ENCODE results near the gene ARHGEF10L. TPM values are rescaled to one million over a fixed set of nuclear protein-coding genes. Genes with fewer than 3 reads are reported as not detected.

The ARHGEF10L gene
- total RNA-seq, 2 donors from 2014 or later: 81.4 to 93.1 TPM

- whole genome bisulfite sequencing, 2 donors: 72 to 78% methylated on average over 6 of the region's 6 CpGs
- no peaks in the 10 kb centered on the region for H3K36me3 ChIP-seq (replicated peaks in 1 of 2; ENCODE audit: insufficient read depth in 1 of 2, low read depth in 2 of 2)
- H3K27ac ChIP-seq: peak overlapping the region in 1 of 4 donors; percentile 23
- no peak for DNase-seq
- intact Hi-C loops (cut with DNase I): no loop called here
- peaks cover 16% of the 10 kb centered on the region for H3K4me1 ChIP-seq
- ATAC-seq: no peak
- H3K27me3 ChIP-seq: no peaks in the 10 kb centered on the region
- no peaks in the 10 kb centered on the region for H3K9me3 ChIP-seq
- TF ChIP-seq CTCF (IDR thresholded peaks at IDR 0.05): no peak
- no peak overlapping the region for H3K4me3 ChIP-seq
Observed at GRCh38 chr1:17544776-17545350, 5.4 kb downstream of the ARHGEF10L start.

- TF ChIP-seq CTCF (IDR thresholded peaks at IDR 0.05): no peak
- no peak for TF ChIP-seq POLR2A (IDR thresholded peaks at IDR 0.05)
- peaks cover 19% of the 10 kb centered on the region for H3K4me1 ChIP-seq
- no peak overlapping the region for H3K4me3 ChIP-seq
- no peaks in the 10 kb centered on the region for H3K27me3 ChIP-seq
- DNase-seq (no peak), ATAC-seq (peak; percentile 33)
- no peaks in the 10 kb centered on the region for H3K36me3 ChIP-seq (replicated peaks in 1 of 2; ENCODE audit: insufficient read depth in 1 of 2, low read depth in 2 of 2)
- intact Hi-C loops (cut with DNase I): no loop called here
- no peaks in the 10 kb centered on the region for H3K9me3 ChIP-seq
- 66 to 86% methylated on average over 2 of the region's 2 CpGs for WGBS, 2 donors
- peak overlapping the region in 1 of 4 donors; percentile 23 for H3K27ac ChIP-seq
Observed at GRCh38 chr1:17545356-17545755, 5.9 kb downstream of the ARHGEF10L start.

- DNase-seq: no peak
- 89 to 91% methylated on average over 8 of the region's 8 CpGs for WGBS, 2 donors
- no peak overlapping the region for H3K4me3 ChIP-seq
- peaks cover 23% of the 10 kb centered on the region for H3K4me1 ChIP-seq
- no peak for ATAC-seq
- intact Hi-C loops (cut with DNase I): no loop called here
- TF ChIP-seq CTCF (IDR thresholded peaks at IDR 0.05): no peak
- TF ChIP-seq POLR2A (IDR thresholded peaks at IDR 0.05): no peak
- H3K27ac ChIP-seq: no peak overlapping the region
- H3K36me3 ChIP-seq (replicated peaks in 1 of 2; ENCODE audit: insufficient read depth in 1 of 2, low read depth in 2 of 2): no peaks in the 10 kb centered on the region
- no peaks in the 10 kb centered on the region for H3K9me3 ChIP-seq
- H3K27me3 ChIP-seq: no peaks in the 10 kb centered on the region
Observed at GRCh38 chr1:17546946-17547670, 7.6 kb downstream of the ARHGEF10L start.

- WGBS, 2 donors: 87 to 93% methylated on average over 3 of the region's 3 CpGs
- Histone ChIP-seq H3K4me1 (peaks cover 26% of the 10 kb centered on the region), H3K9me3 (no peaks in the 10 kb centered on the region), H3K27ac (no peak overlapping the region), H3K4me3 (no peak overlapping the region), H3K36me3 (replicated peaks in 1 of 2; ENCODE audit: insufficient read depth in 1 of 2, low read depth in 2 of 2) (no peaks in the 10 kb centered on the region), H3K27me3 (no peaks in the 10 kb centered on the region)
- intact Hi-C loops (cut with DNase I): no loop called here
- DNase-seq: no peak
- TF ChIP-seq CTCF (IDR thresholded peaks at IDR 0.05) (no peak), POLR2A (IDR thresholded peaks at IDR 0.05) (no peak)
- ATAC-seq: no peak
Observed at GRCh38 chr1:17549384-17549783, 9.9 kb downstream of the ARHGEF10L start.
